Central memory CD8-positive, alpha-beta T cell (primary cell): ENCODE measurements around the gene B3GLCT.

Experiments used
- ATAC-seq: fragments of 150-1000 bp; cut with Tn5 transposase; replicated peaks from 2 replicates; pipeline ENCODE4 v1.10.0; 2022; ENCODE audit warnings: mild to moderate bottlenecking, moderate FRiP score, moderate number of reproducible peaks; ENCODE audit not compliant: poor library complexity, severe bottlenecking; ENCODE audit errors: extremely low read depth
- DNase-seq, 2 donors: peaks; one replicate each; pipeline ENCODE4 v3.0.0; 2021; ENCODE audit warnings: low spot score in 2 of 2
- H3K27ac Mint-ChIP-seq: one replicate; pipeline ENCODE4 v1.8.0; 2022; ENCODE audit warnings: low read depth, mild to moderate bottlenecking, moderate library complexity, mixed read lengths
- H3K27me3 Mint-ChIP-seq: one replicate; pipeline ENCODE4 v1.8.0; 2022; ENCODE audit warnings: mixed read lengths
- H3K36me3 Mint-ChIP-seq: one replicate; pipeline ENCODE4 v1.8.0; 2022; ENCODE audit warnings: mild to moderate bottlenecking, moderate library complexity, mixed read lengths; ENCODE audit not compliant: insufficient read depth
- H3K4me1 Mint-ChIP-seq: one replicate; pipeline ENCODE4 v1.8.0; 2022; ENCODE audit warnings: mixed read lengths
- H3K4me3 Mint-ChIP-seq: one replicate; pipeline ENCODE4 v1.8.0; 2022; ENCODE audit warnings: mild to moderate bottlenecking, moderate library complexity, mixed read lengths
- H3K9me3 Mint-ChIP-seq: one replicate; pipeline ENCODE4 v1.8.0; 2022; ENCODE audit warnings: mixed read lengths

B3GLCT gene

DNA sequence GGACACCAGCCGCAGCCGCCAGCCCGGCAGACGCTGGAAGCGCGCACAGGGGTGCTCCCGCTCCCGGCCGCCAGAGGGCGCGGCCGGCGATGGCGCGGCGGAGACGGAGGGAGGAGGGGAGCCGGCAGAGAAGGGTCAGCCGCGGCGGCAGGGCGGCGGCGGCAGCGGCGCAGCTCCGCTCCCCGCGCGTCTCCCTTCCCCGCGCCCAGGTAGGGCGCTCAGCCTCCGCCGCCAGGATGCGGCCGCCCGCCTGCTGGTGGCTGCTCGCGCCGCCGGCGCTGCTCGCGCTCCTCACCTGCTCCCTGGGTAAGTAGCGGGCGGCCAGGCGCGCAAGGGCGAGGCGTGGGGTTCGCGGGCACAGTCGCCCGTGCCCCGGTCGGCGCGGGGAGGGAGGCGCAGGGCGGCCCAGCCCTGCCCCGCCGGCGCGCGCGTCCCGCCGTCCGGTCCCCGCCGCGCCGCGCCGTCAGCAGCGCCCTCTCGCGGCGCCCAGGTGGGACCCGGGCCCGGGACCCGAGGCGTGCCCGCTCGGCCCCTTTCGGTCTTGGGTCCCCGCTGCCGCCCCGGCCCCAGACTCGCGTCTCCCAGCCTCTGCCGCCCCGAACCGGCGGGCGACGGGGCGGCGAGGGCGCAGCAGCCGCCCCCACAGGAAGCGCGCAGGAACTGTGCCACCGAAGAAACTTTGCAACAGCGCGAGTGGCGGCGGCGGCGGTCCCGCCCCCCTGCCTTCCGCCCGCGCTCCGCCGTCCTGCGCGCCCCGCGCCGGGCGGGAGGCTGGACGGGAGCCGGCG is at the start of gene B3GLCT:
TSS of gene B3GLCT (plus strand) at position 127 of the 788 bp plus-strand sequence. CDS start at position 237, 110 bp downstream.
- peaks cover 7% of the 10 kb centered on the region for H3K36me3 Mint-ChIP-seq
- peak; percentile 72 to 73 for DNase-seq
- peak; percentile 77 for ATAC-seq
- peak within 1 kb of the TSS; percentile 83 for H3K4me3 Mint-ChIP-seq
- H3K9me3 Mint-ChIP-seq: no peaks in the 10 kb centered on the region
- peaks cover 16% of the 10 kb centered on the region for H3K4me1 Mint-ChIP-seq
- peaks cover under 1% of the 10 kb centered on the region for H3K27me3 Mint-ChIP-seq
- H3K27ac Mint-ChIP-seq: peak within 1 kb of the TSS; percentile 93

DNA sequence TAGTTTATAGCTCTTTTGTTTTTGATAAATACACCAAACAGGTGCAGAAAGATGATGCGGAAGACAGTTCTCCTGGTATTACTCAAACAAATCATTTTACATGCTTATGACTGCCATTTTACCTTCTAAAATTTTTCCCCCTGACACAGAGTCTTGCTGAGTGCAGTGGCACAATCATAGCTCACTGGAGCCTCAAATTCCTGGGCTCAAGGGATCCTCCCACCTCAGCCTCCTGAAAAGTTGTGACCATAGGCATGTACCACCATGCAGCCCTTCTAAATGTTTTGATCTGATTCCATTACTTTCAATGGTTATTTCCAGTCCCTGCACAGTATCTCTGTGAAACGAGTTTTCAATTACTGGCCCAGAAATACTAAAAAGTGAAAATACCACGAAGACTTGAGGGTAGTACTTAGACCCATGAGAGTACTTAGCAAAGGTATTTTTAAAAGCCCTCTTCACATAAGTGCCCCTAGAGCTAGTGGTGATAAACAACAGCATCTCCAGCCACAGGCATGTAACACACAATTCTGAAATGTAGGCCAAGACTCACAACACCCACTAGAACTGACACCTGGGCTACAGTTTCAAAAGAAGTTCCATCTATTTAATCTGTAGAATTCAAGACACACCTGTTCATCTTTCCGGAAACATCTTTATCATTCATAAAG is 49.3 kb upstream of the B3GLCT start:
- Mint-ChIP-seq H3K9me3 (no peaks in the 10 kb centered on the region), H3K4me1 (peaks cover 11% of the 10 kb centered on the region), H3K36me3 (peaks cover 78% of the 10 kb centered on the region), H3K27ac (peak overlapping the region; percentile 27), H3K27me3 (no peaks in the 10 kb centered on the region), H3K4me3 (no peak overlapping the region)
- no peak for ATAC-seq
- no peak for DNase-seq

DNA sequence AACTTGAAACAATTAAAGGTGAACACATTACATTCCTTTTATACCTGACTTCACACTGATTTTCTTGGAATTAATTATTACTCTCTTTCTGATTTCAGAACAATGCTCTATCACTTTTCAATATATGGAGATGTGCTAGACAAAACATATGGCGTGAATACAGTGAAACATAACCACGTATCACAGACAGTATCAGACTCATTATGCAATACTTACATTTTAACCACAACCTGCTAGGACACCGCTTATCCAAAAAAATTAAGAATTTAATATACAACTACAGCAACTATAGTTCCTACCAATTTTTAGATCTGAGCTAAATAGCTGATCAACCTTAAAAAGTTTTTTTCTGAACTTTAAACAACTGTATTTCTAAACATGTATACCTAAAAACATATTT is 47.9 kb upstream of the B3GLCT start:
- peaks cover 10% of the 10 kb centered on the region for H3K4me1 Mint-ChIP-seq
- no peak overlapping the region for H3K4me3 Mint-ChIP-seq
- no peak overlapping the region for H3K27ac Mint-ChIP-seq
- H3K36me3 Mint-ChIP-seq: peaks cover 74% of the 10 kb centered on the region
- H3K27me3 Mint-ChIP-seq: no peaks in the 10 kb centered on the region
- ATAC-seq: no peak
- no peak for DNase-seq
- H3K9me3 Mint-ChIP-seq: no peaks in the 10 kb centered on the region

DNA sequence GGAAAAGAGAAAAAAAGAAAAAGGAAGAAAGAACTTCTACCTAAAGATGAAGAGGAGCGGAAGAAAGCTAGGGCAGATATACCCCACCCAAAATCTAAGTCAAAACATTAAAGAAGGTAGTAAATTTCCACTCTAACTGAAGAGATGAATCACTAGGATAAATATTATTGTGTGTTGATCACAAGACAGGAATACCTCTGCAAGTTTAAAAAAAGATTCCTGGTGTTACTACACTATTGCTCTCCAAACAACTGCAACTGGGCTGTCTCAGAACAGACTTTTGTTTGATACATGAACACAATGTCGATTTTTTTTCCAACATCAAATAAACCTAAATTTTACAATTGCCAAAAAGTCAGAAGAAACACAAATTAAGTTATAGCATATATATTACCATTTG is 44.8 kb upstream of the B3GLCT start:
- peaks cover 22% of the 10 kb centered on the region for H3K4me1 Mint-ChIP-seq
- ATAC-seq (no peak), DNase-seq (no peak)
- H3K27me3 Mint-ChIP-seq: no peaks in the 10 kb centered on the region
- peaks cover 63% of the 10 kb centered on the region for H3K36me3 Mint-ChIP-seq
- no peak overlapping the region for H3K27ac Mint-ChIP-seq
- H3K4me3 Mint-ChIP-seq: no peak overlapping the region
- H3K9me3 Mint-ChIP-seq: no peaks in the 10 kb centered on the region

DNA sequence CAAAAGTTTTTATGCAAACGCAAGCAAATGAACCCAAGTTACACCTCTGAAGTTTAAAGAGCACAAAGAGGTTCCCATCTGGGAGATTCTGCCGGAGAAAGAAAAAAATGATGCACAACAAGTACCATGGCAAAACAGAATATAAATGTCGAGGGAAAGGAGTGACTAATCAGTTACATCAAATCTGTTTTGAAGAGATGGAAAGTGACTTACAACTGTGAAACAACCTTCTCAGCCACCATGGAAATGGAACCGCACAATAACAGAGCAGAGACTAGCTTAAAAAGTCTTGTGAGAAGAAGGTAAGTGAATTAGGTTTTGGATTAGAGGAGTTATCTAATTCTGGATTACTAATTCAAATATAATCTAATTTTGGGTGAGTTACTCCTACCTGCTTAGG is 40.5 kb upstream of the B3GLCT start:
- no peaks in the 10 kb centered on the region for H3K27me3 Mint-ChIP-seq
- H3K4me1 Mint-ChIP-seq: peaks cover 45% of the 10 kb centered on the region
- DNase-seq (no peak), ATAC-seq (no peak)
- peak overlapping the region; percentile 11 for H3K27ac Mint-ChIP-seq
- H3K9me3 Mint-ChIP-seq: no peaks in the 10 kb centered on the region
- peaks cover 59% of the 10 kb centered on the region for H3K36me3 Mint-ChIP-seq
- peak overlapping the region; percentile 96 for H3K4me3 Mint-ChIP-seq

DNA sequence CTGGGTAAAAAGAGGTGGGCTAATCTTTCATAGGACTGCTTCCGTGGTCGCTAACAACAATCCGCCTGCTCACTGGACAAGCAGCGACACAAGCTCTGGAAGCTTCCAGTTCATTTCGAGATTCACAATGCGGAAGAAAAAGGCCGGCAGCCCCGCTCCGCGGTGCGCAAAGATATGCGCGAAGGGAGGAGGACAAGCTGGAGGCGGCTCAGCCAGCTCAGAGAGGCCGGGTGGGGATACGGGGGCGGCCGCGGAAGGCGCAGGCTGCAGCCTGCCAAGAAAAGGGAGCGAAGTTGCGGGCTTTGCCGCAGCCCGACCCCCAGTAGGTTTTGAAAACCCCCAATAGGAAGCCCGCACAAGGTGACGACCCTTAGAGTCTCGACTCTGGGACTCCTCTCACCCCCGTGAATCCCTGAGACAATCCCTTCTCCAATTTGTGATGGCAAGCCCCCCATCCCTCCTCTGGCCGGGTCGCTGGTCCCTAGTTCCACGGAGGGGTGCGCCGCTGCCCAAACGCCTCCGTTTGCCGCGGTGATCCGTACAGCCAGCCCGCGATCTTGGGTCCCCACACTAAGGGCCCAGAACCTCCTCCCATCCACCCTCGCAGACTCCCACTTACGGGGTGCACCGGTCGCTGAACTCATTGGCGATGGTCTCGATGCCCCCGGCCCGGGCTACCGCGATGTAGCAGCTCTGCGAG is 38.8 kb upstream of the B3GLCT start:
- H3K4me1 Mint-ChIP-seq: peaks cover 45% of the 10 kb centered on the region
- no peaks in the 10 kb centered on the region for H3K27me3 Mint-ChIP-seq
- peaks cover 46% of the 10 kb centered on the region for H3K36me3 Mint-ChIP-seq
- H3K9me3 Mint-ChIP-seq: no peaks in the 10 kb centered on the region
- H3K4me3 Mint-ChIP-seq: peak overlapping the region; percentile 96
- peak overlapping the region; percentile 99 for H3K27ac Mint-ChIP-seq
- ATAC-seq (no peak), DNase-seq (peak; percentile 37 to 42)

DNA sequence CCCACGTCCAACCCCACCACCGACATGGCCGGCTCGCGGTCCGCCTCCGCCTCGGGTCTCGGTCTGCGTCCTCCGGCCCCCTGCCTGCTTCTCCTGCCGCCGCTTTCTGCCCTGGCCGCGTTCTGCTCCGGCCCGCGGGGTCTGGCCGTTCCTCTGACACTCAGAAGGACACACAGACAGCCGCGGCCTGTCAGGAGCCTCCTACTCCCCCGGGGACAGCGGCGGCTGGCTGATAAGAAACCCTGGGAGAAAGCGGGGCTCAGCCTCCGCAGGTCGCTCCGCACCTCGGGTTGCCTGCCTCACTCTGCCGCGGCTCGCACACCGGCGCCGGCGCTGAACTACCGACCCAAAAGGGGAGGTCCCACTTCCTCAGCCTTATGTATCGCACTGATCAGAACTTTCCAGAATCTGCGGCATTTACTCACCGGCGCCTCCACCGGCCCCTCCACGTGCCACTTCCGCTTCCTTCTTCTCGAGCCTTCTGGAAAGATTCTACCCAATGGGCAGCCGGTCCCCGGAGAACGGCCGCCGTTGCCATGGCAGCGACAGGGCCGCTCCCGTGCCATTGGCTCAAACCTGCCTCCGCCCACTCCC is 38.1 kb upstream of the B3GLCT start, which contains the start of gene HSPH1:
TSS of gene HSPH1 (minus strand) at position 348 of the 594 bp plus-strand sequence. CDS start at position 26, 322 bp downstream.
- no peaks in the 10 kb centered on the region for H3K9me3 Mint-ChIP-seq
- peaks cover 45% of the 10 kb centered on the region for H3K4me1 Mint-ChIP-seq
- ATAC-seq: peak; percentile 75
- H3K27me3 Mint-ChIP-seq: no peaks in the 10 kb centered on the region
- peak within 1 kb of the TSS; percentile 99 for H3K27ac Mint-ChIP-seq
- peaks cover 43% of the 10 kb centered on the region for H3K36me3 Mint-ChIP-seq
- peak in 1 of 2 donors; percentile 97 for DNase-seq
- H3K4me3 Mint-ChIP-seq: peak within 1 kb of the TSS; percentile 96

DNA sequence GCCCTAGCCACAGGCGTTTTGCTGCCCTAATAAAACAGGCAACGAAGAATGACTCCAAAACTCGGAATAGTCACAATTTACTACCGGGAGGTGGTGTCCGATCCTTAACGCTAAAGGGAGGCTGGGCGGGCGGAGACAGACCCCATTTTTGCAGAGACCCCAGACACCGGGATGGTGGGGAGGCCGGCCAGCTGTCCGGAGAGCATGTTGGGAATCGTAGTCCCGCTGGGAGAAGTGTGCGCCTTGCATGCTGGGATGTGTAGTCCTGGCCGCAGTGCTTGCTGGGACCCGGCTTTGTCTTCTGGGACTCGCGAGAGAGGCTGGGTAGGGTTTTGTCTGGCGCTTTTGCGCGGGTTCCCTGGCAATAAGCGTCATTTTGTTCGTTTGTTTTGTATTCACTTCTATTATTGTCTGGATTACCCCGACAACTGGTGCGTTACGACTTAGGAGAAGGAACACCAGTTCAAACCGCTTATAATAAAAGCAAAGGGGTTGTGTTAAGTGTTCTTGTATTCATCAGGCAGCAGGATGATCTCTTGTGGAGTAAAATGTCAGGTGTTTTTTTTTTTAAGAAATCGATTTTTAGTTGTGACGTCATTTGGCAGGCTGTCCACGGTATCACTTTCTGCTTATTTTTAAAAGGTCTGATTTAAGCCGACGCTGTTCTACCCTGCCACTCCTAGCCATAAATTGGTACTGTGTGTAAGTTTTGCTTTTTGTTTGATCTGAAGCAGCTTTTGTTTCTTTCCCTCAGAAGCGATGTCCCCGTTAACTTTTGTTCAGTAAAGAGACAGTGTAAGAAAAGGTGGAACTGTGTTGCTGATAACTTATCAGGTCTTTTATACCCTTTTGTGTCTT is 37.4 kb upstream of the B3GLCT start:
- H3K4me3 Mint-ChIP-seq: peak overlapping the region; percentile 96

DNA sequence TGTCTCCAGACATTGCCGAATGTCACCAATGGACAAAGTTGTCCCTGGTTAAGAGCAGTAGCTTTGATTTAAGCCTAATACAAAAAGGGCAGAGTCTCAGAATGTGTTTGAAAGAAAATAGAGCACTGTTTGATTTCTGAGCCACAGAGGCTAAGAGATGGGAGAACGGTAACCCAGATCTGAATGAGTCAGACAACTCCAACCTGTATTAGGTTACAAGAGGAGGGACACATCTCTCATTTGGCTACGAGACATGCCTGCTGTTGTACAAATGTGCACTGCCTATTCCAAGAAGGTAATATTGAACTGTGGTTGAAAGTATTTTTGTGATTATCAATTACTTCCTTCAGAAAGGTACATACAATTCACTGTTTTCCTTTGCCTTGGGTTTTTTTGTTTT is 33.2 kb upstream of the B3GLCT start:
- peaks cover 13% of the 10 kb centered on the region for H3K4me1 Mint-ChIP-seq
- DNase-seq (no peak), ATAC-seq (no peak)
- H3K4me3 Mint-ChIP-seq: no peak overlapping the region
- H3K27me3 Mint-ChIP-seq: no peaks in the 10 kb centered on the region
- H3K9me3 Mint-ChIP-seq: no peaks in the 10 kb centered on the region
- H3K27ac Mint-ChIP-seq: no peak overlapping the region
- peaks cover 13% of the 10 kb centered on the region for H3K36me3 Mint-ChIP-seq

More for the DNA sequence above, 37.4 kb upstream of the B3GLCT start:
- Mint-ChIP-seq H3K27ac (peak overlapping the region; percentile 99), H3K4me1 (peaks cover 45% of the 10 kb centered on the region), H3K27me3 (no peaks in the 10 kb centered on the region), H3K9me3 (no peaks in the 10 kb centered on the region), H3K36me3 (peaks cover 39% of the 10 kb centered on the region)
- DNase-seq (peak; percentile 95 to 97), ATAC-seq (peak; percentile 83)

DNA sequence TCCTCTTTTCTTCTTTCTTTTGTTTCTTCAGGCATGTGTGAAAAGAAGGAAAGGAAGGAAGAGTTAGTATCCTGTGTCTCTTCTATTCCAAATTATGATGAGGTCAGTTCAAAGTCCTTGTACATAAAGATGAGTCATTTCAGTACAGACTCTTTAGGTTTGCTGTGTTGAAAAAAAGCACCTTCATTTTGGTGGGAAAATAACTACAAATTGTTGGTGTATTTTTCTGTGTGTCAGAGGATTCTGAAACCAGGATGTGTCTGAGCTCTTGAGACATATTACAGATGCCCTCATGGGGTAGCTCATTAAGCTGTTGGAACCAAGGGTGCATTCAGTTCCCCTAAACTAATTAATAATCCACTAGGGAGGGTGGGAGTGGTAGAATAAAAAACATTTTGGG is 32.3 kb upstream of the B3GLCT start:
- Mint-ChIP-seq H3K9me3 (no peaks in the 10 kb centered on the region), H3K4me3 (no peak overlapping the region), H3K27ac (no peak overlapping the region), H3K36me3 (peaks cover 4% of the 10 kb centered on the region), H3K4me1 (peaks cover 6% of the 10 kb centered on the region), H3K27me3 (peaks cover 9% of the 10 kb centered on the region)
- ATAC-seq: no peak
- DNase-seq: no peak

DNA sequence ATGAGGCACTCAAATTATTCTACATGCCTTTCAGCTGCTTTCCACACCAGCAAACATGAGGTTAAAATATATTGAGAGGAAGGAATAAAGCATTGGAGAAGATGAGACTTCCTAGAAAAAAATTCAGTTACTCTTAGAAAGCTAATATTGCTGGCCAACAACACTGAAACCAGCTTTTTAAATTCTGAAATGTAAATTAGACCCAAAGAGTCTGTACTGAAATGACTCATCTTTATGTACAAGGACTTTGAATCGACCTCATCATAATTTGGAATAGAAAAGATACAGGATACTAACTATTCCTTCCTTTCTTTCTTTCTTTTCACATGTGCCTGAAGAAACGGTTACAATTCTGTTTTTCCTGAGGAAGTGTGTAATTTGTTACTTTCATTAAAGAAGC is 31.6 kb upstream of the B3GLCT start:
- Mint-ChIP-seq H3K9me3 (no peaks in the 10 kb centered on the region), H3K4me1 (no peaks in the 10 kb centered on the region), H3K27me3 (peaks cover 15% of the 10 kb centered on the region), H3K27ac (peak overlapping the region; percentile 73), H3K4me3 (no peak overlapping the region), H3K36me3 (no peaks in the 10 kb centered on the region)
- no peak for DNase-seq
- no peak for ATAC-seq
